Suprapubic skin (tissue), 4 donors: ENCODE measurements around the gene SFRP5. TPM values are rescaled to one million over a fixed set of nuclear protein-coding genes. Genes with fewer than 3 reads are reported as not detected.

Source experiments
- DNase-seq, 2 donors: peaks; one replicate each; pipeline ENCODE4 v3.0.0-alpha.2; 2019; ENCODE audit warnings: low spot score in 2 of 2
- H3K27ac ChIP-seq: fragments of 200-600 bp; sonication (generic); one replicate; pipeline ENCODE4 v1.5.1; 2019
- H3K27me3 ChIP-seq: fragments of 200-600 bp; sonication (generic); one replicate; pipeline ENCODE4 v1.5.1; 2019
- H3K36me3 ChIP-seq: fragments of 200-600 bp; sonication (generic); one replicate; pipeline ENCODE4 v1.5.1; 2019
- H3K4me1 ChIP-seq: fragments of 200-600 bp; sonication (generic); one replicate; pipeline ENCODE4 v1.5.1; 2019
- H3K4me3 ChIP-seq: fragments of 200-600 bp; sonication (generic); one replicate; pipeline ENCODE4 v1.5.1; 2019; ENCODE audit warnings: mild to moderate bottlenecking
- H3K9me3 ChIP-seq: fragments of 200-600 bp; sonication (generic); one replicate; pipeline ENCODE4 v1.5.1; 2019
- EP300 ChIP-seq: sonication (generic); formaldehyde crosslinking; IDR thresholded peaks from one replicate; pipeline ENCODE4 v1.6.1; 2017; ENCODE audit warnings: antibody characterized with exemption
- POLR2A ChIP-seq, 2 donors: fragments of 450-650 bp; IDR thresholded peaks; one replicate each; pipeline ENCODE4 v1.6.1; 2017; ENCODE audit warnings: antibody characterized with exemption in 2 of 2, mild to moderate bottlenecking in 2 of 2, moderate library complexity in 2 of 2
- POLR2AphosphoS5 ChIP-seq, 3 donors: sonication (generic); formaldehyde crosslinking; IDR thresholded peaks; one replicate each; pipeline ENCODE4 v1.6.1; 2017; ENCODE audit warnings: antibody characterized with exemption in 3 of 3
- WGBS: methylation state at CpG from one replicate; pipeline ENCODE4 v1.1.5; 2018; 5-methylcytosine and 5-hydroxymethylcytosine counted together
- total RNA-seq, 4 donors: library from RNA; depleted of rRNA; stranded (reverse); fragments of >200 nt; gene quantifications; one replicate each; pipeline ENCODE4 v1.1.0, GENCODE V29; 2016
- TF ChIP-seq, protein P1 (sequence below), 2 donors: fragments of 200-600 bp in 1 of 2; fragments of 450-650 bp in 1 of 2; sonication (generic) in 1 of 2; IDR thresholded peaks; one replicate each; pipeline ENCODE4 v1.5.1; 2016 to 2019; ENCODE audit warnings: antibody characterized with exemption in 2 of 2, mild to moderate bottlenecking in 1 of 2, moderate library complexity in 1 of 2

SFRP5 gene
- total RNA-seq, 4 donors from 2014 or later = 0.91 to 2.2 (median 1.0) TPM

DNA sequence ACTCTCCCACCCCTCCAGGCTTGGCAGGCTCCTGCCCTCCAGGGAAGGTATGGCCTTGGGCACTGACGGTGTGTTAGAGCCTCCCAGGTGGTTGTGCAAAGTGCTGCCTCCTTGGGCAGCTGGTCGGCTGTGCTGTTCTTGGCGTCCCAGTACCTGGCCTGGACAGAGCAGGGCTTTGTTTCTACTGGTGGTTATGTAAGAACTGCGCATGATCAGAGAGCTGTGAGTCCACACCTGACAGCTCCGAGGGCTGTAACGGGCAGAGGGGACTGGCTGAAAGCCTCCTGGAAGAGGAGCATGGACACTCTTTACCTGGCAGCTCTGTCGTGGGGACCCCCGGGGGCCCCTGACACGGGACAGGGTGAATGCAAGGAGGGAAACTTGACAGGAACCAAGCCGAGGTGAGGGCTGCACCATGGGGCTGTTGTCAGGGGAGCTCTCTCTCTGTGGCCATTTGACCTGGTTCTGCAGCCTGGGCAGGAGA is 3.1 kb upstream of the SFRP5 start:
- H3K4me1 ChIP-seq = peaks cover 13% of the 10 kb centered on the region
- WGBS = 72% methylated on average over 9 of the region's 10 CpGs
- no peak for TF ChIP-seq POLR2A (IDR thresholded peaks at IDR 0.05)
- TF ChIP-seq, protein P1, sequence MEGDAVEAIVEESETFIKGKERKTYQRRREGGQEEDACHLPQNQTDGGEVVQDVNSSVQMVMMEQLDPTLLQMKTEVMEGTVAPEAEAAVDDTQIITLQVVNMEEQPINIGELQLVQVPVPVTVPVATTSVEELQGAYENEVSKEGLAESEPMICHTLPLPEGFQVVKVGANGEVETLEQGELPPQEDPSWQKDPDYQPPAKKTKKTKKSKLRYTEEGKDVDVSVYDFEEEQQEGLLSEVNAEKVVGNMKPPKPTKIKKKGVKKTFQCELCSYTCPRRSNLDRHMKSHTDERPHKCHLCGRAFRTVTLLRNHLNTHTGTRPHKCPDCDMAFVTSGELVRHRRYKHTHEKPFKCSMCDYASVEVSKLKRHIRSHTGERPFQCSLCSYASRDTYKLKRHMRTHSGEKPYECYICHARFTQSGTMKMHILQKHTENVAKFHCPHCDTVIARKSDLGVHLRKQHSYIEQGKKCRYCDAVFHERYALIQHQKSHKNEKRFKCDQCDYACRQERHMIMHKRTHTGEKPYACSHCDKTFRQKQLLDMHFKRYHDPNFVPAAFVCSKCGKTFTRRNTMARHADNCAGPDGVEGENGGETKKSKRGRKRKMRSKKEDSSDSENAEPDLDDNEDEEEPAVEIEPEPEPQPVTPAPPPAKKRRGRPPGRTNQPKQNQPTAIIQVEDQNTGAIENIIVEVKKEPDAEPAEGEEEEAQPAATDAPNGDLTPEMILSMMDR (IDR thresholded peaks at IDR 0.05) = no peak
- TF ChIP-seq EP300 = no peak
- TF ChIP-seq POLR2AphosphoS5 (IDR thresholded peaks at IDR 0.05) = no peak
- DNase-seq = no peak
- peaks cover 40% of the 10 kb centered on the region for H3K27me3 ChIP-seq
- H3K4me3 ChIP-seq = no peak overlapping the region
- no peaks in the 10 kb centered on the region for H3K36me3 ChIP-seq
- H3K27ac ChIP-seq = no peak overlapping the region
- H3K9me3 ChIP-seq = no peaks in the 10 kb centered on the region

- Histone ChIP-seq H3K4me3 (no peak overlapping the region), H3K27me3 (peaks cover 54% of the 10 kb centered on the region), H3K27ac (no peak overlapping the region), H3K9me3 (no peaks in the 10 kb centered on the region), H3K36me3 (no peaks in the 10 kb centered on the region), H3K4me1 (peaks cover 13% of the 10 kb centered on the region)
- TF ChIP-seq POLR2AphosphoS5 (IDR thresholded peaks at IDR 0.05) (no peak), EP300 (no peak), POLR2A (IDR thresholded peaks at IDR 0.05) (no peak)
- TF ChIP-seq, protein P1 (IDR thresholded peaks at IDR 0.05) = no peak
- WGBS = 80% methylated on average over 1 of the region's 1 CpG
- DNase-seq = no peak
These were observed 1.3 kb upstream of the SFRP5 start for GRCh38 chr10:97773096-97773495.

DNA sequence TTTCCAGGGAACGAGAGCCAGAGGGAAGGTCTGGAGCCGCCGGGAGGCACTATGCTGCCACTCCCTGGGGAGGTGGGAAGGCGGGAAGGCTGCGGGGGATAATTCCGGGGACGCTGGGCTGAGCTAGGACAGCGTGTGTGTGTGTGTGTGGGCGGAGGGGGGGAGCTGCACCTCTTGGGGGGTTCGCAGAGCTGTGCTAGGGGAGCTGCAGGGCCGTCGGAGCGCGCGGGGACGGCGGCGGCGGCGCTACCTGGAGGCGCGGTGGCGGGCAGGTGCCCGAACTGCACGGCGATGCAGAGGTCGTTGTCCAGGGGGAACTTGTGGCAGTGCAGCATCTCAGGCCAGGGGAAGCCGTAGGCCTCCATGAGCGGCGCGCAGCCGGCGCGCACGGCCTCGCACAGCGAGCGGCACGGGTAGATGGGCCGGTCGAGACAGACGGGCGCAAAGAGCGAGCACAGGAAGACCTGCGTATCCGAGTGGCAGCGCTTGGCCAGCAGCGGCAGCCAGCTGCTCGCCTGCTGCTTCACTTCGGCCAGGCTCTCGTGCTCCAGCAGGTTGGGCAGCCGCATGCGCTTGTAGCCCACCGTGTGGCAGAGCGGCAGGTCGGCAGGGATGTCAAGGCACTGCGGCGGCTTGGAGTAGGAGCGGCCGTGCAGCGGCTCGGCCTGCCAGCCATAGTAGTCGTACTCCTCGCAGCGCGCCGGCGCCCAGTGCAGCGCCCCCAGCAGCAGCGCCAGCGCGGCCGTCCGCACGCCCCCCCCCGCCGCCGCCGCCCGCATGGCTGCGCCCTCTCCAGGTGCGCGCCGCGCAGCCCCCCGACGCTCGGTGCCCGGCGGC is 526 bp downstream of the SFRP5 start:
- no peak for DNase-seq
- Histone ChIP-seq H3K4me1 (peaks cover 13% of the 10 kb centered on the region), H3K27me3 (peaks cover 54% of the 10 kb centered on the region), H3K36me3 (no peaks in the 10 kb centered on the region), H3K9me3 (no peaks in the 10 kb centered on the region), H3K4me3 (peak overlapping the region; percentile 42), H3K27ac (no peak overlapping the region)
- TF ChIP-seq, protein P1 (IDR thresholded peaks at IDR 0.05) = no peak
- no peak for TF ChIP-seq POLR2AphosphoS5 (IDR thresholded peaks at IDR 0.05)
- no peak for TF ChIP-seq EP300
- no peak for TF ChIP-seq POLR2A (IDR thresholded peaks at IDR 0.05)
- 0% methylated on average over 9 of the region's 90 CpGs for WGBS

DNA sequence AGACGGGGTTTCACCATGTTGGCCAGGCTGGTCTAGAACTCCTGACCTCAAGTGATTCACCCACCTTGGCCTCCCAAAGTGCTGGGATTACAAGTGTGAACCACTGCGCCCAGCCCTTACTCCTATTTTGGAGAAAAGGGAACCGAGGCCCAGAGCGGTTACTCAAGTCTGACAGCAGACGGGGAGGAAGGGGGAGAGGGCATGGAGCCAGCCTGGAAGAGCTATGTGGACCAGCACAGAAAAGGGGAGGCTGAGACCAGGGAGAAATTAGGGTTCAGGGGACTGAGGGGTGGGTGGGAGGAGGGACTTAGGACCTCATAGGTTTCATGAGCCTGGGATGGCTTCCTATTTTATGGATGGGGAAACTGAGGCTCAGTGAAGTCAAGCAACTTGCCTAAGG is 1.5 kb downstream of the SFRP5 start:
- no peak overlapping the region for H3K4me3 ChIP-seq
- TF ChIP-seq EP300 (no peak), POLR2AphosphoS5 (IDR thresholded peaks at IDR 0.05) (no peak), POLR2A (IDR thresholded peaks at IDR 0.05) (no peak)
- TF ChIP-seq, protein P1 (IDR thresholded peaks at IDR 0.05) = no peak

More for the DNA sequence above, 1.5 kb downstream of the SFRP5 start:
- Histone ChIP-seq H3K36me3 (no peaks in the 10 kb centered on the region), H3K4me1 (peaks cover 13% of the 10 kb centered on the region), H3K27me3 (peaks cover 54% of the 10 kb centered on the region), H3K27ac (no peak overlapping the region), H3K9me3 (no peaks in the 10 kb centered on the region)
- WGBS = 75% methylated on average over 5 of the region's 5 CpGs
- no peak for DNase-seq
